ENCODE measurements around the gene HEMK1. TPM values are rescaled to one million over a fixed set of nuclear protein-coding genes. Genes with fewer than 3 reads are reported as not detected.

HEMK1 gene
- total RNA-seq, 2 donors from 2014 or later = 8.5 to 17.1 TPM

- under 1% methylated on average over 62 of the region's 75 CpGs for WGBS
- H3K4me3 ChIP-seq = peak within 1 kb of the TSS; percentile 52 to 62
These were observed 42.3 kb downstream of the HEMK1 start, which contains the start of gene CISH for GRCh38 chr3:50611464-50612233. TSS of gene CISH (minus strand) at chr3:50611774. CDS start at chr3:50611650, 124 bp downstream.

DNA sequence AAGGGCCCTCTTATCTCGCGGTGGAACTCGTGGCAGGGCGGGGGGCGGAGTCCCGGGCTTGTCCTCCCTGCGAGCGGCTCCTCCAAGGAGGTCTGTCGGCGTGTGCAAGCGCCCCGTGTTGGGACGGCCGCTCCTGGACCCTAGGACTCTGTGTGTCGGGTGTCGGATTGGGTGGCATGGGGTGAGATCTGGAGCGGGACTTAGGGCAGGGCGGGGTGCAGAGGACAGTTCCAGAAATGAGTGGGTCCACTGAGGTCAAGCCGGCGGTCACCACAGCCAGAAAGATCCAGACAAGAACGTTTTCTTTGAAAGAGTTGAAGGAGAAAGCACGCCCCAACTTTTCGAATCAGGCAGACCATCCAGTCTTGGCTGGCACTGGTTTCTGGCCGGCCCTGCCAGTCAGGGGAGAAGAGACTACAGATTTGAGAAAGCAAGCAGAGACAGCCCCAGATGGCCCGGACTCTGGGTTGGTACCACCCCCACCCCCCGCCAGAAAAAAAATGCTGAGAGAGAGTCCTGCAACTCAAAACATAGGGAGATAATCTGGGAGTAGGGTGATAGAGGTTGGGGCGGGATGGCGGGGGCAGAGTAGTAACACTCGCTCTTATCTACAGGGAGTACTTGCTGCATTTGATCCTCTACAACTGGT is 43.0 kb downstream of the HEMK1 start:
- peak overlapping the region; percentile 52 to 62 for H3K4me3 ChIP-seq
- H3K27me3 ChIP-seq (replicated peaks; ENCODE audit: insufficient read depth) = no peaks in the 10 kb centered on the region
- no peaks in the 10 kb centered on the region for H3K9me3 ChIP-seq
- WGBS = 8% methylated on average over 29 of the region's 29 CpGs
- H3K27ac ChIP-seq = peak overlapping the region; percentile 71 to 78
- intact Hi-C loops (cut with DNase I) = loop anchor here (5.0 to 10.0 kb wide), 2 partner anchors 255 to 1062 kb away; partner anchors contain the start of genes TEX264 and TMEM115
- TF ChIP-seq POLR2A (IDR thresholded peaks at IDR 0.05) = peak; percentile 15
- TF ChIP-seq, protein P1, sequence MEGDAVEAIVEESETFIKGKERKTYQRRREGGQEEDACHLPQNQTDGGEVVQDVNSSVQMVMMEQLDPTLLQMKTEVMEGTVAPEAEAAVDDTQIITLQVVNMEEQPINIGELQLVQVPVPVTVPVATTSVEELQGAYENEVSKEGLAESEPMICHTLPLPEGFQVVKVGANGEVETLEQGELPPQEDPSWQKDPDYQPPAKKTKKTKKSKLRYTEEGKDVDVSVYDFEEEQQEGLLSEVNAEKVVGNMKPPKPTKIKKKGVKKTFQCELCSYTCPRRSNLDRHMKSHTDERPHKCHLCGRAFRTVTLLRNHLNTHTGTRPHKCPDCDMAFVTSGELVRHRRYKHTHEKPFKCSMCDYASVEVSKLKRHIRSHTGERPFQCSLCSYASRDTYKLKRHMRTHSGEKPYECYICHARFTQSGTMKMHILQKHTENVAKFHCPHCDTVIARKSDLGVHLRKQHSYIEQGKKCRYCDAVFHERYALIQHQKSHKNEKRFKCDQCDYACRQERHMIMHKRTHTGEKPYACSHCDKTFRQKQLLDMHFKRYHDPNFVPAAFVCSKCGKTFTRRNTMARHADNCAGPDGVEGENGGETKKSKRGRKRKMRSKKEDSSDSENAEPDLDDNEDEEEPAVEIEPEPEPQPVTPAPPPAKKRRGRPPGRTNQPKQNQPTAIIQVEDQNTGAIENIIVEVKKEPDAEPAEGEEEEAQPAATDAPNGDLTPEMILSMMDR (IDR thresholded peaks at IDR 0.05) = no peak
- no peak for DNase-seq (ENCODE audit: low spot score)
- H3K36me3 ChIP-seq = no peaks in the 10 kb centered on the region
- peaks cover 3% of the 10 kb centered on the region for H3K4me1 ChIP-seq (replicated peaks)

More at GRCh38 chr3:50611464-50612233, 42.3 kb downstream of the HEMK1 start, which contains the start of gene CISH:
- no peaks in the 10 kb centered on the region for H3K27me3 ChIP-seq (replicated peaks; ENCODE audit: insufficient read depth)
- H3K27ac ChIP-seq = peak within 1 kb of the TSS; percentile 71 to 78
- H3K36me3 ChIP-seq = no peaks in the 10 kb centered on the region
- intact Hi-C loops (cut with DNase I) = loop anchor here (5.0 to 10.0 kb wide), 2 partner anchors 254 to 1063 kb away; partner anchors contain the start of genes TEX264 and TMEM115
- TF ChIP-seq POLR2A (IDR thresholded peaks at IDR 0.05) (peak; percentile 92), POLR2AphosphoS5 (IDR thresholded peaks at IDR 0.05) (no peak)
- TF ChIP-seq, protein P1 (IDR thresholded peaks at IDR 0.05) = peak in 1 of 4 experiments; percentile 39
- peak; percentile 91 for DNase-seq (ENCODE audit: low spot score)
- H3K9me3 ChIP-seq = no peaks in the 10 kb centered on the region
- H3K4me1 ChIP-seq (replicated peaks) = peaks cover 2% of the 10 kb centered on the region

GRCh38 chr3:50612970-50613846 is 43.9 kb downstream of the HEMK1 start:
- no peak for DNase-seq (ENCODE audit: low spot score)
- Histone ChIP-seq H3K27ac (no peak overlapping the region), H3K9me3 (no peaks in the 10 kb centered on the region), H3K27me3 (replicated peaks; ENCODE audit: insufficient read depth) (no peaks in the 10 kb centered on the region), H3K4me1 (replicated peaks) (peaks cover 8% of the 10 kb centered on the region), H3K36me3 (no peaks in the 10 kb centered on the region), H3K4me3 (no peak overlapping the region)
- WGBS = 71% methylated on average over 6 of the region's 6 CpGs
- TF ChIP-seq POLR2A (IDR thresholded peaks at IDR 0.05) = no peak
- TF ChIP-seq, protein P1 (IDR thresholded peaks at IDR 0.05) = no peak
- no peak for TF ChIP-seq POLR2AphosphoS5 (IDR thresholded peaks at IDR 0.05)
- intact Hi-C loops (cut with DNase I) = loop anchor here (5.0 to 10.0 kb wide), 2 partner anchors 256 to 1062 kb away; partner anchors contain the start of genes TEX264 and TMEM115

GRCh38 chr3:50615190-50615589 is 45.9 kb downstream of the HEMK1 start:
- no peak overlapping the region for H3K4me3 ChIP-seq
- WGBS = 67% methylated on average over 1 of the region's 1 CpG
- no peaks in the 10 kb centered on the region for H3K27me3 ChIP-seq (replicated peaks; ENCODE audit: insufficient read depth)
- no peak for DNase-seq (ENCODE audit: low spot score)
- intact Hi-C loops (cut with DNase I) = loop anchor here (5.0 to 10.0 kb wide), 3 partner anchors 772 to 1060 kb away; partner anchors contain the start of genes MANF and TEX264
- no peaks in the 10 kb centered on the region for H3K36me3 ChIP-seq
- no peak overlapping the region for H3K27ac ChIP-seq
- H3K9me3 ChIP-seq = no peaks in the 10 kb centered on the region
- H3K4me1 ChIP-seq (replicated peaks) = peaks cover 8% of the 10 kb centered on the region
- TF ChIP-seq, protein P1 (IDR thresholded peaks at IDR 0.05) = no peak
- TF ChIP-seq POLR2AphosphoS5 (IDR thresholded peaks at IDR 0.05) (no peak), POLR2A (IDR thresholded peaks at IDR 0.05) (no peak)

Data from prostate gland (tissue), 2 donors.